Measurements from ENCODE around the gene INPP4A.

- TF ChIP-seq CTCF (IDR thresholded peaks at IDR 0.05; ENCODE audit: insufficient read depth, low read length): no peak
- TF ChIP-seq POLR2AphosphoS5 (IDR thresholded peaks at IDR 0.05; ENCODE audit: low read depth): no peak
- no peak for TF ChIP-seq REST (IDR thresholded peaks at IDR 0.05; ENCODE audit: insufficient replicate concordance, low read depth)
Measured at GRCh38 chr2:98533547-98533946, 88.9 kb downstream of the INPP4A start.

All from HL-60 (cell line).